Heart left ventricle (tissue), 13 donors: ENCODE results near the gene LIPE.

Source experiments
- POLR2A ChIP-seq, 2 donors: fragments of 450-650 bp; IDR thresholded peaks; one replicate each; pipeline ENCODE4 v1.6.1; 2017; ENCODE audit warnings: antibody characterized with exemption in 2 of 2, mild to moderate bottlenecking in 2 of 2, moderate library complexity in 2 of 2
- TF ChIP-seq, protein P1 (sequence below), 12 donors: fragments of 200-600 bp; sonication (generic) in 4 of 12; IDR thresholded peaks; one replicate each; pipeline versions ENCODE4 v1.5.0 to v1.8.0; 2018 to 2022; ENCODE audit warnings: antibody characterized with exemption in 12 of 12, mild to moderate bottlenecking in 5 of 12
- donor health status: ischemic (EF 13 %, LVEDD 7.1; RV severe dilation, severe dysfunction).
- donor health status: DM: no; HTN: yes; CAD: no.
- donor health status: DM: no; HTN: no; CAD: no.
- donor health status: ischemic (EF 25% LVEDD 6.9; RV normal size, moderate dysfunction).
- donor health status: ischemic (EF 25% LVEDD 5.7; RV mildly dilated, moderate dysfunction).
- donor health status: ischemic (EF 35%, LVEDD 5.7; RV mildly dilated, moderate dysfunction).
- donor health status: nonischemic (EF 11% LVEDD 7.7; RV severe dilation, severe dysfunction).
- donor health status: DM: yes; HTN: yes; CAD: no.
- donor health status: PGD.
- donor health status: ischemic (EF 29% LVEDD 5.4; RV normal size, mild dysfunction).
- donor health status: nonischemic (EF 23%, LVEDD 6.1; RV moderate dilation, normal function).

DNA sequence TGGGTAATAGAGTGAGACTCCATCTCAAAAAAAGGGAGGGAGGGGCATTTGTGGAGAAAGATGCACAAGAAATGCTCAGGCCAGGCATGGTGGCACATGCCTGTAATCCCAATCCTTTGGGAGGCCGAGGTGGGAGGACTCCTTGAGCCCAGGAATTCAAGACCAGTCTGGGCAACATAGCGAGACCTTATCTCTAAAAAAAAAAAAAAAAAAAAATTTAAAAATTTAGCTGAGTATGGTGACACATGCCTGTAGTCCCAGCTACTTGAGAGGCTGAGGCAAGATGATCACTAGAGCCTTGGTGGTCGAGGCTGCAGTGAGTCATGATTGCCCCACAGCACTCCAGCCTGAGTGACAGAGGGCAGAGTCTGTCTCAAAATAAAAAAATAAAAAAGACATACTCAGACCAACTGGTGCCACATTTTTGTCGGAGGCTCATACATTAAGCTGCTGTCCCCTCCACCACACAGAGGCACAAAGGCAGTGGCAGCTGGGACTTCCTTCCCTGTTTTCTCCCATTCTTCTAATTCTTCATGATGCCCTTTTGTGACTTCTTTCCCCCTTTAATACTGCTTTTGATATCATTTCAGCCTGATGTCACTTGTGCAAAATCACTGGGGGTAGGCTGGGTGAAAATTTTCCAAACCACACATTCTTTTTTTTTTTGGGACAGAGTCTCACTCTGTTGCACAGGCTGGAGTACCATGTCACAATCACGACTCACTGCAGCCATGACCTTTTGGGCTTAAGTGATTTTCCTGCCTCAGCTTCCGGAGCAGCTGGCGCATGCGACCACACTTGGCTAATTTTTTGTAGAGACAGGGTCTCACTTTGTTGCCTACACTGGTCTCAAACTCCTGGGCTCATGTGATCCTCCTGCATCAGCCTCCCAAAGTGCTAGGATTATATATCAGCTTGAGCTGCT is 42.4 kb upstream of the LIPE start:
- TF ChIP-seq, protein P1, sequence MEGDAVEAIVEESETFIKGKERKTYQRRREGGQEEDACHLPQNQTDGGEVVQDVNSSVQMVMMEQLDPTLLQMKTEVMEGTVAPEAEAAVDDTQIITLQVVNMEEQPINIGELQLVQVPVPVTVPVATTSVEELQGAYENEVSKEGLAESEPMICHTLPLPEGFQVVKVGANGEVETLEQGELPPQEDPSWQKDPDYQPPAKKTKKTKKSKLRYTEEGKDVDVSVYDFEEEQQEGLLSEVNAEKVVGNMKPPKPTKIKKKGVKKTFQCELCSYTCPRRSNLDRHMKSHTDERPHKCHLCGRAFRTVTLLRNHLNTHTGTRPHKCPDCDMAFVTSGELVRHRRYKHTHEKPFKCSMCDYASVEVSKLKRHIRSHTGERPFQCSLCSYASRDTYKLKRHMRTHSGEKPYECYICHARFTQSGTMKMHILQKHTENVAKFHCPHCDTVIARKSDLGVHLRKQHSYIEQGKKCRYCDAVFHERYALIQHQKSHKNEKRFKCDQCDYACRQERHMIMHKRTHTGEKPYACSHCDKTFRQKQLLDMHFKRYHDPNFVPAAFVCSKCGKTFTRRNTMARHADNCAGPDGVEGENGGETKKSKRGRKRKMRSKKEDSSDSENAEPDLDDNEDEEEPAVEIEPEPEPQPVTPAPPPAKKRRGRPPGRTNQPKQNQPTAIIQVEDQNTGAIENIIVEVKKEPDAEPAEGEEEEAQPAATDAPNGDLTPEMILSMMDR (IDR thresholded peaks at IDR 0.05) = no peak
- TF ChIP-seq POLR2A (IDR thresholded peaks at IDR 0.05) = no peak
